ENCODE data around the gene NTN5.

NTN5 gene

GRCh38 chr19:48615231-48616040, 57.4 kb downstream of the NTN5 start:
- no peak overlapping the region for H3K4me3 ChIP-seq (replicated peaks; ENCODE audit: low read depth, low read length)
- H3K36me3 ChIP-seq (ENCODE audit: control insufficient read depth, insufficient read depth, low read length) = peaks cover 35% of the 10 kb centered on the region
- TF ChIP-seq CTCF (IDR thresholded peaks at IDR 0.05; ENCODE audit: insufficient read depth, low read length, poor library complexity, severe bottlenecking) = no peak

GRCh38 chr19:48614436-48615230, 58.2 kb downstream of the NTN5 start, which contains the start of gene FAM83E:
Gene FAM83E, minus strand, starts transcription at chr19:48615076. Its CDS starts 1,704 bp downstream, at chr19:48613372.
- Histone ChIP-seq H3K4me3 (replicated peaks; ENCODE audit: low read depth, low read length) (no peak within 1 kb of the TSS), H3K36me3 (ENCODE audit: control insufficient read depth, insufficient read depth, low read length) (peaks cover 35% of the 10 kb centered on the region)
- DNase-seq (ENCODE audit: extremely low read depth, insufficient read length) = no peak

More at GRCh38 chr19:48615231-48616040, 57.4 kb downstream of the NTN5 start:
- no peak for DNase-seq (ENCODE audit: extremely low read depth, insufficient read length)
- no peaks in the 10 kb centered on the region for H3K27me3 ChIP-seq (replicated peaks; ENCODE audit: control insufficient read depth, insufficient read depth, low read length)

GRCh38 chr19:48613852-48614435, 58.9 kb downstream of the NTN5 start:
- no peak for DNase-seq (ENCODE audit: extremely low read depth, insufficient read length)
- TF ChIP-seq CTCF (IDR thresholded peaks at IDR 0.05; ENCODE audit: insufficient read depth, low read length, poor library complexity, severe bottlenecking) = no peak
- Histone ChIP-seq H3K4me3 (replicated peaks; ENCODE audit: low read depth, low read length) (no peak overlapping the region), H3K36me3 (ENCODE audit: control insufficient read depth, insufficient read depth, low read length) (peaks cover 35% of the 10 kb centered on the region), H3K27me3 (replicated peaks; ENCODE audit: control insufficient read depth, insufficient read depth, low read length) (no peaks in the 10 kb centered on the region)

More at GRCh38 chr19:48614436-48615230, 58.2 kb downstream of the NTN5 start, which contains the start of gene FAM83E:
- TF ChIP-seq CTCF (IDR thresholded peaks at IDR 0.05; ENCODE audit: insufficient read depth, low read length, poor library complexity, severe bottlenecking) = no peak
- H3K27me3 ChIP-seq (replicated peaks; ENCODE audit: control insufficient read depth, insufficient read depth, low read length) = no peaks in the 10 kb centered on the region

GRCh38 chr19:48613024-48613851, 59.6 kb downstream of the NTN5 start:
- DNase-seq (ENCODE audit: extremely low read depth, insufficient read length) = no peak
- H3K27me3 ChIP-seq (replicated peaks; ENCODE audit: control insufficient read depth, insufficient read depth, low read length) = no peaks in the 10 kb centered on the region
- H3K36me3 ChIP-seq (ENCODE audit: control insufficient read depth, insufficient read depth, low read length) = peaks cover 35% of the 10 kb centered on the region
- no peak for TF ChIP-seq CTCF (IDR thresholded peaks at IDR 0.05; ENCODE audit: insufficient read depth, low read length, poor library complexity, severe bottlenecking)
- no peak overlapping the region for H3K4me3 ChIP-seq (replicated peaks; ENCODE audit: low read depth, low read length)

DNA sequence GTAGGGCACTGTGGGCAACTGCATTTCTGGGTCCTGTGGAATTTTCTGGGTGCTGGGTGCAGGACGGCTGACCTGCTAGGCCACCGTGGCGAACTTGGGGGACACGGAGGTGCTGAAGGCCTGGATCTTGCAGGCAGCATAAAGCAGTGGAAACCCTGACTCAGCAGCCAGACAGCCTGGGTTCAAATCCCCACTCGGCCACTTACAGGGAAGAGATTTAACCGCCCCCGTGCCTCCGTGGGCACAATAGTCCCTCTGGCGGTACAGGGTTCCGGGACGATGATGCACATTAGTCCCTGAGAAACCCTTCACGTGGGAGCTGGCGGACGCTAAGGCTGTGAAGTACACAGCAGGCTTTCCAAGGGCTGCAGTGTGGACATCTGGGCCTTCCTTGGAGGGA, 60.9 kb downstream of the NTN5 start:
- no peak for TF ChIP-seq CTCF (IDR thresholded peaks at IDR 0.05; ENCODE audit: insufficient read depth, low read length, poor library complexity, severe bottlenecking)
- Histone ChIP-seq H3K36me3 (ENCODE audit: control insufficient read depth, insufficient read depth, low read length) (peaks cover 26% of the 10 kb centered on the region), H3K4me3 (replicated peaks; ENCODE audit: low read depth, low read length) (no peak overlapping the region), H3K27me3 (replicated peaks; ENCODE audit: control insufficient read depth, insufficient read depth, low read length) (no peaks in the 10 kb centered on the region)
- DNase-seq (ENCODE audit: extremely low read depth, insufficient read length) = no peak

Data from GM06990 (cell line).